Stimulated activated naive CD8-positive, alpha-beta T cell treated with anti-CD3 and anti-CD28 coated beads, Interleukin-15, Interleukin-2, amounts not matched to agents 100 ng/mL and 50 ng/mL, for 24 hours (primary cell): ENCODE measurements around the gene ZNF420.
"Not testable (repeated sequence)": the region's sequence is repeated elsewhere in the genome, so short reads cannot be mapped to it uniquely, and the experiment has no call there.

Experiments used
- H3K27ac Mint-ChIP-seq: one replicate; pipeline ENCODE4 v1.8.0; 2021; ENCODE audit warnings: mild to moderate bottlenecking, mixed read lengths
- H3K27me3 Mint-ChIP-seq: one replicate; pipeline ENCODE4 v1.8.0; 2021; ENCODE audit warnings: mixed read lengths
- H3K36me3 Mint-ChIP-seq: one replicate; pipeline ENCODE4 v1.8.0; 2021; ENCODE audit warnings: low read depth, mixed read lengths
- H3K4me1 Mint-ChIP-seq: one replicate; pipeline ENCODE4 v1.8.0; 2021; ENCODE audit warnings: low read depth, mixed read lengths
- H3K4me3 Mint-ChIP-seq: one replicate; pipeline ENCODE4 v1.8.0; 2021; ENCODE audit warnings: mild to moderate bottlenecking, mixed read lengths
- H3K9me3 Mint-ChIP-seq: one replicate; pipeline ENCODE4 v1.8.0; 2021; ENCODE audit warnings: mixed read lengths

ZNF420 gene

GRCh38 chr19:37104135-37104534, 25.9 kb downstream of the ZNF420 start:
- not testable (repeated sequence) for H3K27ac Mint-ChIP-seq, H3K27me3 Mint-ChIP-seq, H3K4me1 Mint-ChIP-seq, H3K4me3 Mint-ChIP-seq
- peaks cover 55% of the 10 kb centered on the region for H3K9me3 Mint-ChIP-seq
- H3K36me3 Mint-ChIP-seq = peaks cover 96% of the 10 kb centered on the region

- not testable (repeated sequence) for H3K27ac Mint-ChIP-seq, H3K4me1 Mint-ChIP-seq, H3K4me3 Mint-ChIP-seq, H3K27me3 Mint-ChIP-seq
- peaks cover 100% of the 10 kb centered on the region for H3K36me3 Mint-ChIP-seq
- peaks cover 69% of the 10 kb centered on the region for H3K9me3 Mint-ChIP-seq
Observed at GRCh38 chr19:37111753-37112152, 33.5 kb downstream of the ZNF420 start.

GRCh38 chr19:37114001-37114400, 35.8 kb downstream of the ZNF420 start:
- Mint-ChIP-seq H3K27me3 (no peaks in the 10 kb centered on the region), H3K4me1 (no peaks in the 10 kb centered on the region), H3K4me3 (no peak overlapping the region), H3K36me3 (peaks cover 84% of the 10 kb centered on the region), H3K27ac (no peak overlapping the region), H3K9me3 (peaks cover 58% of the 10 kb centered on the region)

- not testable (repeated sequence) for H3K4me1 Mint-ChIP-seq, H3K4me3 Mint-ChIP-seq, H3K27me3 Mint-ChIP-seq, H3K27ac Mint-ChIP-seq
- Mint-ChIP-seq H3K36me3 (peaks cover 52% of the 10 kb centered on the region), H3K9me3 (peaks cover 45% of the 10 kb centered on the region)
Observed at GRCh38 chr19:37122093-37122492, 43.9 kb downstream of the ZNF420 start.

- H3K4me1 Mint-ChIP-seq = no peaks in the 10 kb centered on the region
- no peak overlapping the region for H3K27ac Mint-ChIP-seq
- H3K9me3 Mint-ChIP-seq = peaks cover 48% of the 10 kb centered on the region
- no peak overlapping the region for H3K4me3 Mint-ChIP-seq
- peaks cover 84% of the 10 kb centered on the region for H3K36me3 Mint-ChIP-seq
- no peaks in the 10 kb centered on the region for H3K27me3 Mint-ChIP-seq
Observed at GRCh38 chr19:37127999-37128820, 50.0 kb downstream of the ZNF420 start.

- no peak overlapping the region for H3K27ac Mint-ChIP-seq
- H3K36me3 Mint-ChIP-seq = peaks cover 88% of the 10 kb centered on the region
- no peak overlapping the region for H3K4me3 Mint-ChIP-seq
- no peaks in the 10 kb centered on the region for H3K4me1 Mint-ChIP-seq
- H3K9me3 Mint-ChIP-seq = peaks cover 50% of the 10 kb centered on the region
- no peaks in the 10 kb centered on the region for H3K27me3 Mint-ChIP-seq
Observed at GRCh38 chr19:37128821-37129177, 50.6 kb downstream of the ZNF420 start.

GRCh38 chr19:37136111-37136510, 57.9 kb downstream of the ZNF420 start:
- H3K27ac Mint-ChIP-seq = no peak overlapping the region
- H3K4me3 Mint-ChIP-seq = no peak overlapping the region
- H3K27me3 Mint-ChIP-seq = no peaks in the 10 kb centered on the region
- peaks cover 48% of the 10 kb centered on the region for H3K9me3 Mint-ChIP-seq
- H3K4me1 Mint-ChIP-seq = no peaks in the 10 kb centered on the region
- peaks cover 44% of the 10 kb centered on the region for H3K36me3 Mint-ChIP-seq

DNA sequence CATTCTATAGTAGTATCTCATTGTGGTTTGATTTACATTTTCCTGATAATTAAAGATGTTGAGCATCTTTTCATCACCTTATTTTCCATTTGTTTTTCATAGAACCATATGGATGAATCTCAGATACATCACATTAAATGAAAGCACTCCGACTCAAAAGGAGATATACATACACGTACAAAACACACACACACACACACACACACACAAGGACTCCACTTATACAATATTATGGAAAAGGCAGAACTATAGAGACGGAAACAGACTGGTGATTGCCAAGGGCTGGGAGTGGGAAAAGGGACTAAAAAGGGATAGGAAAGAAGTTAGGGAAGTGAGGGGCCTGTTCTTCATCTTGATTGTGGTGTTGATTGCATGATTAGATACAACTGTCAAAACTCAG, 70.0 kb downstream of the ZNF420 start:
- H3K27ac Mint-ChIP-seq = no peak overlapping the region
- H3K4me1 Mint-ChIP-seq = no peaks in the 10 kb centered on the region
- H3K4me3 Mint-ChIP-seq = no peak overlapping the region
- H3K9me3 Mint-ChIP-seq = peaks cover 57% of the 10 kb centered on the region
- H3K27me3 Mint-ChIP-seq = no peaks in the 10 kb centered on the region
- peaks cover 69% of the 10 kb centered on the region for H3K36me3 Mint-ChIP-seq

DNA sequence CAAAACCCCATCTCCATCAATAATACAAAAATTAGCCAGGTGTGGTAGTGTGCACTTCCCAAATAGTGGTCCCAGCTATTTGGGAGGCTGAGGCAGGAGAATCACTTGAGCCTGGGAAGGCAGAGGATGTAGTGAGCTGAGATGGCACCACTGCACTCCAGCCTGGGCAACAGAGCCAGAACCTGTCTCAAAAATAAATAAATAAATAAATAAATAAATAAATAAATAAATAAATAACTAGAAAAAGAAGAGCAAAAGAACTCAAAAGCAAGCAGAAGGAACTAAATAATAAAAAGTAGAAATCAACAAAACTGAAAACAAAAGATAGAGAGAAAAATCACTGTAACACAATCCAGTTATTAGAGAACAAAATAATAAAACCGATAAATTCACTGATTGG, 81.9 kb downstream of the ZNF420 start:
- Mint-ChIP-seq H3K4me1 (no peaks in the 10 kb centered on the region), H3K27ac (no peak overlapping the region)

GRCh38 chr19:37165635-37166034, 87.4 kb downstream of the ZNF420 start:
- Mint-ChIP-seq H3K4me1 (no peaks in the 10 kb centered on the region), H3K4me3 (no peak overlapping the region), H3K27ac (no peak overlapping the region), H3K9me3 (peaks cover 32% of the 10 kb centered on the region), H3K27me3 (no peaks in the 10 kb centered on the region), H3K36me3 (peaks cover 89% of the 10 kb centered on the region)

More for the DNA sequence above, 81.9 kb downstream of the ZNF420 start:
- Mint-ChIP-seq H3K36me3 (peaks cover 93% of the 10 kb centered on the region), H3K27me3 (no peaks in the 10 kb centered on the region), H3K9me3 (peaks cover 49% of the 10 kb centered on the region), H3K4me3 (no peak overlapping the region)

DNA sequence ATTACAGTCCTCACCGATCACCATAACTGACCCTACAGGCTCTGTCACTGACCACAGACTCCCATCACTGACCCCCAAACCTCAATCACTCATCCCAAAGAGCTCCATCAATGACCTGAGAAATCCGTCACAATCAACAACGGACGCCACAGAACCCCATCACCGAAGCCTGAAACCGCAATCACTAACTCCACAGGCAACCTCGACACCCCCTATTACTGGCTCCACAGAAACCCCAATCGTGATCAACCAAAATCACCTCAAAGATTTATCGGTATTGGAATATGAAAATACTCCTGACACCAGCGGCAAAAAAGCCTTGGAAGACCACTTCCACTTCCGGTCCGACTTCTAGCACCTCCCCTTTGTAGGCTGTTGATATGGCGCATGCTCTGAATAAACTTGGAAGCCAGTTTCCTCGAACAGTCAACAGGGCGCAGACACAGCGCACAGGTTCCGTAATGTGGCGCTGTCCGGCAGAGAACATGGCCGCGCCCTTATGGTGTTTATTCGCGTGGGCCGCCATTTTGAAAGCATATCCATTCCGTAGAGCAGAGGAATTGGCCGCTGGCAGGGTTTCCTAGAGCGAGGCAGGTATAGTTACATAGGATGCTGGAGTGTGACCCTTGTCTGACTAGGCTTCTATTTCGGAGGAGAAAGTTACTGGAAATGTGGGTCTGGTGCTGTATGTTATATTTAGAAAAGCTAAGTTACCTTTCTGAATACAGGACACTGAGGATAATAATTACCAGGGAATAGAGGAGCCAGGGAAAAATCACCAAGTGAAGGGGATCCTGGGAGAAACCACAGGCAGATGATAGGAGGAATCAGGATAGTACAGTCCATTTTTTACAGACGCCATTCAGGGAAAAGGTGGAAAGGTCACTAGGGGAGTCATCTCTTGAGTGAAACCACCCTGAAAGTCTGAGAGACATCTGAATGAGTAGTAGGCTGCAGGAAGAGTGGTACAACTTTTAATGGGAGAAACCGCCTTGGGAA, 94.4 kb downstream of the ZNF420 start, which contains the start of gene ZNF585A:
ZNF585A (minus strand) TSS at position 328 of the 999 bp plus-strand sequence. CDS start 2,785 bp downstream, outside the sequence.
- no peak within 1 kb of the TSS for H3K4me3 Mint-ChIP-seq
- H3K27me3 Mint-ChIP-seq = no peaks in the 10 kb centered on the region
- peaks cover 38% of the 10 kb centered on the region for H3K36me3 Mint-ChIP-seq
- H3K4me1 Mint-ChIP-seq = peaks cover 4% of the 10 kb centered on the region
- H3K9me3 Mint-ChIP-seq = peaks cover 29% of the 10 kb centered on the region
- no peak within 1 kb of the TSS for H3K27ac Mint-ChIP-seq
